GM13976 (cell line): ENCODE data around the gene HSPB1.
"Not testable (repeated sequence)": the region's sequence is repeated elsewhere in the genome, so short reads cannot be mapped to it uniquely, and the experiment has no call there.

Experiments
- DNase-seq: peaks from one replicate; pipeline ENCODE4 v3.0.0; 2012; ENCODE audit warnings: low spot score
- in situ Hi-C: fragments of 300-500 bp; cut with MboI; formaldehyde crosslinking; loops from one replicate; pipeline ENCODE4 v1.12.0; 2022; ENCODE audit warnings: low sequenced_read_pairs, mixed read lengths, inconsistent platforms; ENCODE audit not compliant: unreplicated experiment
- TF ChIP-seq, protein P1 (sequence below): IDR thresholded peaks from 2 replicates; pipeline ENCODE4 v1.5.1; 2012; ENCODE audit warnings: borderline replicate concordance, mild to moderate bottlenecking; ENCODE audit not compliant: insufficient read depth; ENCODE audit errors: extremely low read depth, missing control alignments, control extremely low read depth

HSPB1 gene

DNA sequence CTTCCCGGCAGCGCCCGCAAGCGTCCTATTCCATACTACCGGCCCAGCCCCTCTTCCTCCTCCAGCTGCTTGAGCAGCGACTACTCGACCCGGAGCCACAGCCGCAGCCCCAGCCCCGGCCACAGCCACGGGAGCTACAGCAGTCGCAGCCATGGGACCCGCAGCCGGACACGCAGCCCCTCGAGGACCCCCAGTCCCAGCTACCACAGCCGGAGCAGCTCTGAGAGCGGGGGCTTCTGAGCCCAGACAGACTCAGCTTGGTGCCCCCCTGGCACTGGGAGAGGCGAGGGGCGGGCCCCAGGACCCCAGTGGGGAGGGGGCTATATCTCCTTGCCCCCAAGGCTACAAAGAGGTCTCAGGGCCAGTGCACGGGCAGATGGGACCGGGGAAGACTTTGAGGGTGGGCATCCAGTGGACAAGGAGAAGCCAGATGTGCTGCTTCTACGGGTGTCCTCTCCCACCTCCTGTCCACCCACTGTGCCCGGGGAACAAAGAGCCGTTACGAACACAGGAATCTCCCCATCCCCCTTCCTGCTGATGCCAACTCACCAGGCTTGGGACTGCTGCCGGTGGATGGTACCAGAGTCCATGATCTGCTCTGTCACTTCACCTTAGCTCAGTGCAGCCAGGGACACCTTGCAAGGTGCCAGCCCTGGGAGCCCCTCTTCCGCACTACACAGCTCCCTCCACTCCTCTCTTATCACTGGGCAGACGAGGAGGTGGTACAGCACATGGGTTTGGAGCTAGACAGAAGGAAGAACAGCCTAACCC is 16.7 kb upstream of the HSPB1 start:
- in situ Hi-C loops: no loop called here
- DNase-seq: no peak
- TF ChIP-seq, protein P1, sequence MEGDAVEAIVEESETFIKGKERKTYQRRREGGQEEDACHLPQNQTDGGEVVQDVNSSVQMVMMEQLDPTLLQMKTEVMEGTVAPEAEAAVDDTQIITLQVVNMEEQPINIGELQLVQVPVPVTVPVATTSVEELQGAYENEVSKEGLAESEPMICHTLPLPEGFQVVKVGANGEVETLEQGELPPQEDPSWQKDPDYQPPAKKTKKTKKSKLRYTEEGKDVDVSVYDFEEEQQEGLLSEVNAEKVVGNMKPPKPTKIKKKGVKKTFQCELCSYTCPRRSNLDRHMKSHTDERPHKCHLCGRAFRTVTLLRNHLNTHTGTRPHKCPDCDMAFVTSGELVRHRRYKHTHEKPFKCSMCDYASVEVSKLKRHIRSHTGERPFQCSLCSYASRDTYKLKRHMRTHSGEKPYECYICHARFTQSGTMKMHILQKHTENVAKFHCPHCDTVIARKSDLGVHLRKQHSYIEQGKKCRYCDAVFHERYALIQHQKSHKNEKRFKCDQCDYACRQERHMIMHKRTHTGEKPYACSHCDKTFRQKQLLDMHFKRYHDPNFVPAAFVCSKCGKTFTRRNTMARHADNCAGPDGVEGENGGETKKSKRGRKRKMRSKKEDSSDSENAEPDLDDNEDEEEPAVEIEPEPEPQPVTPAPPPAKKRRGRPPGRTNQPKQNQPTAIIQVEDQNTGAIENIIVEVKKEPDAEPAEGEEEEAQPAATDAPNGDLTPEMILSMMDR: no peak

- TF ChIP-seq, protein P1: no peak
- in situ Hi-C loops: no loop called here
- no peak for DNase-seq
Measured at GRCh38 chr7:76286842-76287403, 15.6 kb upstream of the HSPB1 start.

GRCh38 chr7:76290847-76291350 is 11.6 kb upstream of the HSPB1 start:
- DNase-seq, in situ Hi-C loops: not testable (repeated sequence)

DNA sequence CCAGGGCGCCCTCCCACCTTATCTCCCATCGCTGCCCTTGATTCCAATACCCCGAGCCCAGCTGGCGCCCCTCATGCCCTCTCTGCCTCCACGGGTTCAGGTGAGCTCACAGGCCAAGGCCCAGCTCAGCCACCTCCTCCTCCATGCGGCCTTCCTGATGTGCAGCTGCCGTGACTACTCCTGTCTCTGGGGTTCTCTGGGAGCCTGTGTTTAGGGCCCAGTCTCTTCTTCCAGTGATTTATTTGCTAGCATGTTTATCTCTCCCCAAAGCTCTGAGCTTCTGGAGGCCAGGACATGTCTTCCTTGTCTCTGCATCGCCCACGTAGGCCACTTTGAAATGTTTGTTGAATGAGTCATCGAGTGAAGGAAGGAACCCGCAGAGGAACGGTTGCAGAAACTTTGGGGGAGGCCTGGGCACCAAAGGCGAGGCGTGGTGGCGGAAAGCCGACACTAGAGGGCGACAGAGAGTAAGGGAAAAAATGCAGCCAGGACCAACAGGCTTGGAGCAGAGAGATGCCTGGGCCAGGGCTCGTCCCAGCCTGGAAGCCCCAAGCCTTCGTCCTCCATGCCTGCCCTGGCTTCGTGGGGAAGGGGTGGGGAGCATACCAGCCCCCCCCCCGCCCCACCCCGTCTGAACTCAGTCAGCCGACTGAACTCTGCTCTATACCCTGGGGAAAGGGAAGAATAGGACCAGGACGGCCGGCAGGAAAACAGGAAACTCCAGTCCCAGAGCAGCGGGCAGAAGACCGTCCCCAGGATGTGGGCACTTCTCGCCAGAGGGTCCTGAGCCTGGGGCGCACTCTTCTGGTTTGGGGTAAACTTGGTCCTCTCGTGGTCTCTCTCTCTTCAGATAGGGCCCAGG is 10.9 kb upstream of the HSPB1 start:
- TF ChIP-seq, protein P1: peak; percentile 96
- peak; percentile 94 for DNase-seq
- in situ Hi-C loops: no loop called here

DNA sequence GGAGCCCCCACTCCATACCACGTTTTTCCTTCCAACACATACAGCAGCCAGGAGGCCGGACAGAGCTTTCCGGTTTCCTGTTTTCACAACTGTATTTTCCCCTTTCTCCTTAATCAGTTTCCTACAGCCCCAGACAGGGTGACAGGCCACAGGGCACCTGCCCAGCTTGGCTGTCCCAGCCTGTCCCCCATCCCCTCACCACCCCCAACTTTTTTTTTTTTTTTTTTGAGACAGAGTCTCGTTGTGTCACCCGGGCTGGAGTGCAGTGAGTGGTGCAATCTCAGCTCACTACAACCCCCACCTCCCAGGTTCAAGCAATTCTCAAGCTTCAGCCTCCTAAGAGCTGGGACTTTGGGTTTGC is 10.3 kb upstream of the HSPB1 start:
- in situ Hi-C loops: no loop called here
- DNase-seq: no peak
- TF ChIP-seq, protein P1: no peak

GRCh38 chr7:76292911-76293310 is 9.6 kb upstream of the HSPB1 start:
- DNase-seq, in situ Hi-C loops: not testable (repeated sequence)

DNA sequence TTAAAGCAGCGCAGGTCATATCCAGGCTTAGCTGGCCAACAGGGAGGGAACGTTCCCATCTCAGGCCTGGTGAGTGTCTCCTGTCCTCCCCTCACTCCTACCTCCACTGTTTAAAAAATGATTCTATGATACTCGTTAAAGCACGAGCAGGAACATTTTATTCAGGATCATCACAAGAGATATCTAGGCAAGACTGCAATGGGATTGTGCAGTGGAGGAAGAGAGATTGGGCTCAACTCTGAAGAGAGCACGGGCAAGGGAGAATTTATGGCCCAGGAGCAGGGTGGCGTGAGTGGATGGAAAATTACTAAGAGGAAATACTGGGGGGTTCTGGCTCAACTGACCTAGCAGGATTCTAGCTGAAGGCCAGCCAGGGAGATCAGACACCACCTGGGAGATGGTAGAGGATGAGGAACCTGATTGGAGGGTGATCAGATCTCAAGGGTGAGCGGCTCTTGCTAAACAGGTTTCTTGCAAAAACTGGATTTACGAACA is 9.0 kb upstream of the HSPB1 start:
- TF ChIP-seq, protein P1: no peak
- no peak for DNase-seq
- in situ Hi-C loops: no loop called here
